PC-3 (cell line): Measurements from ENCODE around the gene RAF1. TPM values are rescaled to one million over a fixed set of nuclear protein-coding genes. Genes with fewer than 3 reads are reported as not detected.
A peak's percentile ranks its signal among the peaks of the same experiment; 100 is the strongest.

ENCODE experiments used
- ATAC-seq: fragments of 200-7000 bp; cut with Tn5 transposase; 2 replicates; pipeline ENCODE4 v1.9.1; 2020; ENCODE audit warnings: mild to moderate bottlenecking, moderate library complexity
- BruUV-seq: library from RNA; stranded (reverse); fragments of 400-500 nt; replicated peaks from 2 replicates; lab custom pipeline; 2021; lab: Mats Ljungman, UMichigan
- CTCF ChIA-PET: fragments of 300-600 bp; sonication (Branson Sonifier 250); formaldehyde crosslinking; loops from one replicate; lab custom pipeline; 2022; ENCODE audit warnings: antibody characterized with exemption; lab: Charles Lee
- POLR2A ChIA-PET: fragments of 300-600 bp; sonication (Branson Sonifier 250); formaldehyde crosslinking; loops from one replicate; lab custom pipeline; 2022; ENCODE audit warnings: antibody characterized with exemption; ENCODE audit not compliant: unreplicated experiment; lab: Charles Lee
- DNase-seq: peaks from one replicate; pipeline ENCODE4 v3.0.0-alpha.2; 2015
- H2AFZ ChIP-seq: fragments of 300-600 bp; sonication (generic); 2 replicates; pipeline ENCODE4 v1.6.0; 2016; ENCODE audit warnings: antibody characterized with exemption, low read length
- H3F3A ChIP-seq: fragments of 300-600 bp; sonication (generic); one replicate; pipeline ENCODE4 v1.6.0; 2017; ENCODE audit warnings: antibody characterized with exemption, low read length, control low read depth, mild to moderate bottlenecking; ENCODE audit not compliant: unreplicated experiment
- H3K27ac ChIP-seq: fragments of 300-600 bp; sonication (generic); 2 replicates; pipeline ENCODE4 v1.5.1; 2016; ENCODE audit warnings: mild to moderate bottlenecking, low read length
- H3K27me3 ChIP-seq: fragments of 300-600 bp; sonication (generic); 2 replicates; pipeline ENCODE4 v1.6.1; 2016; ENCODE audit warnings: low read length, mixed read lengths
- H3K36me3 ChIP-seq: fragments of 300-600 bp; sonication (generic); 2 replicates; pipeline ENCODE4 v1.6.1; 2016; ENCODE audit warnings: low read depth, mixed run types, low read length, mixed read lengths
- H3K4me1 ChIP-seq: fragments of 300-600 bp; sonication (generic); 2 replicates; pipeline ENCODE4 v1.5.1; 2016; ENCODE audit warnings: low read length; ENCODE audit not compliant: insufficient read depth
- H3K4me2 ChIP-seq: fragments of 300-600 bp; sonication (generic); 2 replicates; pipeline ENCODE4 v1.6.0; 2016; ENCODE audit warnings: low read length
- H3K4me3 ChIP-seq: fragments of 300-600 bp; sonication (generic); 2 replicates; pipeline ENCODE4 v1.5.1; 2016; ENCODE audit warnings: mild to moderate bottlenecking, low read length, mixed read lengths
- H3K79me2 ChIP-seq: fragments of 300-600 bp; sonication (generic); 2 replicates; pipeline ENCODE4 v1.6.1; 2017; ENCODE audit warnings: low read length, mixed read lengths
- H3K9ac ChIP-seq: fragments of 300-600 bp; sonication (generic); 2 replicates; pipeline ENCODE4 v1.6.0; 2016; ENCODE audit warnings: mild to moderate bottlenecking, low read length
- H3K9me2 ChIP-seq: fragments of 300-600 bp; sonication (generic); replicated peaks from 2 replicates; pipeline ENCODE4 v1.6.1; 2016; ENCODE audit warnings: mixed run types, low read length, mixed read lengths
- H3K9me3 ChIP-seq: fragments of 300-600 bp; sonication (generic); 2 replicates; pipeline ENCODE4 v1.6.1; 2016; ENCODE audit warnings: low read length, mixed read lengths
- H4K20me1 ChIP-seq: fragments of 300-600 bp; sonication (generic); 2 replicates; pipeline ENCODE4 v1.6.1; 2016; ENCODE audit warnings: low read length, mixed read lengths
- EZH2 ChIP-seq: fragments of 300-600 bp; sonication (generic); IDR thresholded peaks from one replicate; pipeline ENCODE4 v1.6.1; 2017; ENCODE audit warnings: antibody characterized with exemption, mild to moderate bottlenecking, low read length; ENCODE audit not compliant: unreplicated experiment
- EZH2phosphoT487 ChIP-seq: fragments of 300-600 bp; sonication (generic); IDR thresholded peaks from 2 replicates; pipeline ENCODE4 v1.6.1; 2018; ENCODE audit warnings: mild to moderate bottlenecking, antibody characterized with exemption, low read length, borderline replicate concordance
- intact Hi-C: fragments of 100-400 bp; cut with micrococcal nuclease; formaldehyde crosslinking; loops from 2 replicates; pipeline ENCODE4 v1.9.0; 2023
- total RNA-seq: library from RNA; depleted of rRNA; stranded (reverse); fragments of >200 nt; gene quantifications from 2 replicates; pipeline ENCODE4 v1.2.3, GENCODE V29; 2014
- TF ChIP-seq, protein P1 (sequence below): fragments of 300-600 bp; sonication (generic); conservative IDR thresholded peaks from 2 replicates; pipeline ENCODE4 v1.5.1; 2017; ENCODE audit warnings: antibody characterized with exemption, low read depth, mild to moderate bottlenecking, low read length

Gene RAF1
- total RNA-seq, 1 experiment from 2014 or later, result 130 TPM

DNA sequence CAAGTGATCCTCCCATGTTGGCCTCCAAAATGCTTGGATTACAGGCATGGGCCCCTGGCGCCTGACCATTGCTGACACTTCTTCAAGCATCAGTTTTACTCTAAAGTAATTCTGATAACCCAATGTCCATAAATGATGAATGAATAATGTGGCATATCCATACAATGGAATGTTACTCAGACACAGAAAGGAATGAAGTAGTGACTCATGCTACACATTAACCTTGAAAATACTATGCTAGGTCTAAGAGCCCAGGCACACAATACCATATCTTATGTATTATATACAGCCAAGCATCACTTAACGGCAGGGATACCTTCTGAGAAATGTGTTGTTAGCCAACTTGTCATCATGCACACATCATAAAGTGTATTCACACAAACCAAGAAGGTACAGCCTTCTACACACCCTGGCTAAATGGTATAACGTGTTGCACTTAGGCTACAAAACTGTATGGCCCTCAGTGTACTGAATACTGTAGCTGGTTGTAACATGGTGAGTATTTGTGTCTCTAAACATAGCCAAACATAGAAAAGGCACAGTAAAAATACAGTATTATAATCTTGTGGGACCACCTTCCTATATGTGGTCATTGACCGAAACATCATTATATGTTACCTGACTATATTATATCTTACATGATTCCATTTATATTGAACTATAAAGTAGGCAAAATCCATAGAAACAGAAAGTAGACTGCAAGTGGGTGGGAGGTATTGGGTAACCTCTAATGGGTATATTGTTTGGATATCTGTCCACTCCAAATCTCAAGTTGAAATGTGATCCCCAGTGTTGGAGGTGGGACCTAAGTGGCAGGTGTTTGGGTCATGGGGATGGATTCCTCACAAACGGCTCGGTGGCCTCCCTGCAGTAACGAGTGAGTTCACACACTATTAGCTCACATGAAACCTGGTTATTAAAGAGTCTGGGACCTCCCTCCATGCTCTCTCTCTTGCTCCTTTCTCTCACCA lies 75.6 kb downstream of the RAF1 start:
- H3K4me2 ChIP-seq, result no peak overlapping the region
- H2AFZ ChIP-seq, result no peak overlapping the region
- no peak overlapping the region for H3K27ac ChIP-seq
- ChIA-PET POLR2A (no interaction called here), CTCF (no interaction called here)
- H4K20me1 ChIP-seq, result 0 out of 2 replicates have a peak, but pooled peaks cover 6% of the 10 kb centered on the region
- ATAC-seq (peak; percentile 77), DNase-seq (peak; percentile 68)
- no peak overlapping the region for H3K4me3 ChIP-seq
- peaks cover 71% of the 10 kb centered on the region for H3K36me3 ChIP-seq
- BruUV-seq, result no TSS peak
- no peaks in the 10 kb centered on the region for H3K9me2 ChIP-seq
- intact Hi-C loops, result no loop called here
- H3K27me3 ChIP-seq, result no peaks in the 10 kb centered on the region
- no peaks in the 10 kb centered on the region for H3K79me2 ChIP-seq
- H3K4me1 ChIP-seq, result 0 out of 2 replicates have a peak, but pooled peaks cover 6% of the 10 kb centered on the region
- H3F3A ChIP-seq, result peaks cover 2% of the 10 kb centered on the region
- H3K9me3 ChIP-seq, result no peaks in the 10 kb centered on the region
- H3K9ac ChIP-seq, result no peak overlapping the region
- TF ChIP-seq EZH2, result no peak

DNA sequence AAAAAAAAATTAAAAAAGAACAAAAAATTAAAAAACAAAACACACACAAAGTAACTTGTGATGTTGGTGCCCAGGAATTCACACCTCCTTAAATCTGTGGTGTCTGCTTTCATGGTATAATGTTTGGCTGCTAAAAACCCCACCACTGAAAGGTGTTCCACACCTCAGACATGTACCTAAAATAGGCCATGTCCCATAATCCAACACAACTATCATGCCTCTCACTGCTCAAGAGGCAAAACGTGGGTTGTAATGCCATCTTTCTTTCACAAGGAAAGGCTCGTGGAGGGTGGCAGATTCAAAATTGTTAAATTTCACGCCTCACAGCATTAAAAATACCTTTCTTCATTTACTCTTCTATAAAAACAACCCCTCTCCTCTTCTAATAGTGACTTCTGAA lies 77.5 kb downstream of the RAF1 start:
- H4K20me1 ChIP-seq, result 0 out of 2 replicates have a peak, but pooled peaks cover 6% of the 10 kb centered on the region
- intact Hi-C loops, result no loop called here
- H3F3A ChIP-seq, result peaks cover 5% of the 10 kb centered on the region
- no peak overlapping the region for H3K27ac ChIP-seq
- no peaks in the 10 kb centered on the region for H3K9me3 ChIP-seq
- H3K36me3 ChIP-seq, result peaks cover 81% of the 10 kb centered on the region
- H3K27me3 ChIP-seq, result no peaks in the 10 kb centered on the region
- H3K9ac ChIP-seq, result no peak overlapping the region
- no peaks in the 10 kb centered on the region for H3K9me2 ChIP-seq
- no peaks in the 10 kb centered on the region for H3K79me2 ChIP-seq
- TF ChIP-seq, protein P1, sequence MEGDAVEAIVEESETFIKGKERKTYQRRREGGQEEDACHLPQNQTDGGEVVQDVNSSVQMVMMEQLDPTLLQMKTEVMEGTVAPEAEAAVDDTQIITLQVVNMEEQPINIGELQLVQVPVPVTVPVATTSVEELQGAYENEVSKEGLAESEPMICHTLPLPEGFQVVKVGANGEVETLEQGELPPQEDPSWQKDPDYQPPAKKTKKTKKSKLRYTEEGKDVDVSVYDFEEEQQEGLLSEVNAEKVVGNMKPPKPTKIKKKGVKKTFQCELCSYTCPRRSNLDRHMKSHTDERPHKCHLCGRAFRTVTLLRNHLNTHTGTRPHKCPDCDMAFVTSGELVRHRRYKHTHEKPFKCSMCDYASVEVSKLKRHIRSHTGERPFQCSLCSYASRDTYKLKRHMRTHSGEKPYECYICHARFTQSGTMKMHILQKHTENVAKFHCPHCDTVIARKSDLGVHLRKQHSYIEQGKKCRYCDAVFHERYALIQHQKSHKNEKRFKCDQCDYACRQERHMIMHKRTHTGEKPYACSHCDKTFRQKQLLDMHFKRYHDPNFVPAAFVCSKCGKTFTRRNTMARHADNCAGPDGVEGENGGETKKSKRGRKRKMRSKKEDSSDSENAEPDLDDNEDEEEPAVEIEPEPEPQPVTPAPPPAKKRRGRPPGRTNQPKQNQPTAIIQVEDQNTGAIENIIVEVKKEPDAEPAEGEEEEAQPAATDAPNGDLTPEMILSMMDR, result no peak
- TF ChIP-seq EZH2 (no peak), EZH2phosphoT487 (no peak)
- POLR2A ChIA-PET, result no interaction called here
- no TSS peak for BruUV-seq
- CTCF ChIA-PET, result no interaction called here
- ATAC-seq (no peak), DNase-seq (no peak)
- 0 out of 2 replicates have a peak, but pooled peaks cover 6% of the 10 kb centered on the region for H3K4me1 ChIP-seq
- H3K4me2 ChIP-seq, result no peak overlapping the region
- no peak overlapping the region for H2AFZ ChIP-seq
- no peak overlapping the region for H3K4me3 ChIP-seq

DNA sequence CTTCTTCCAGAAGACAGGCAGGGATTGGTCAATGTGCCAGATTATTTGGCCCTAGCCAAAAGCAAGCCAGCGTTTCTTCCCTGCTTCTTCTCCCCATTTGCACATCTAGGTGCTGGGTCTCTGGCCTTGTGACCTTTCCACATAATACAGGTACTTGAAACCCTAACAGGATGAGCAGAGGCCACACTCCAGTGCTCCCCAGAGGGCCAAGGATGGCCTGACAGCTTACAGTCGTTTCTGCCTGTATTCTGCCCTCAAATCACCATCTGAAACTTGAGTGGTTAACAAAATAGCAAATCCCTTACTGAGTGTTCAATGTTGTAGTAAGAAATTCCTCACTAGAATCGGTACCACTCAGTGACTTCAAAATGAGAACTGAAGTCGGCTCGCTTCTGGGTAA lies 77.9 kb downstream of the RAF1 start:
- Histone ChIP-seq H3K4me1 (0 out of 2 replicates have a peak, but pooled peaks cover 6% of the 10 kb centered on the region), H4K20me1 (0 out of 2 replicates have a peak, but pooled peaks cover 6% of the 10 kb centered on the region)
- CTCF ChIA-PET, result no interaction called here

More for the DNA sequence above, 77.9 kb downstream of the RAF1 start:
- intact Hi-C loops, result no loop called here
- H3K27ac ChIP-seq, result no peak overlapping the region
- H3F3A ChIP-seq, result peaks cover 5% of the 10 kb centered on the region
- H2AFZ ChIP-seq, result no peak overlapping the region
- peaks cover 76% of the 10 kb centered on the region for H3K36me3 ChIP-seq
- no peak for ATAC-seq
- no peaks in the 10 kb centered on the region for H3K79me2 ChIP-seq
- no peak overlapping the region for H3K4me3 ChIP-seq
- no peak overlapping the region for H3K9ac ChIP-seq
- H3K9me3 ChIP-seq, result no peaks in the 10 kb centered on the region
- TF ChIP-seq, protein P1, result no peak
- TF ChIP-seq EZH2phosphoT487 (no peak), EZH2 (no peak)
- no peaks in the 10 kb centered on the region for H3K27me3 ChIP-seq
- no TSS peak for BruUV-seq
- POLR2A ChIA-PET, result no interaction called here
- no peak for DNase-seq
- H3K4me2 ChIP-seq, result no peak overlapping the region
- H3K9me2 ChIP-seq, result no peaks in the 10 kb centered on the region
